ENCODE data around the gene TEAD1. TPM values are rescaled to one million over a fixed set of nuclear protein-coding genes. Genes with fewer than 3 reads are reported as not detected.

TEAD1 gene
- total RNA-seq, 2 donors from 2014 or later: 76.4 to 94.4 TPM

GRCh38 chr11:12793506-12793905, 119.3 kb downstream of the TEAD1 start:
- Mint-ChIP-seq H3K4me3 (no peak overlapping the region), H3K4me1 (peaks cover 39% of the 10 kb centered on the region), H3K9me3 (no peaks in the 10 kb centered on the region), H3K27me3 (ENCODE audit: insufficient read depth) (no peaks in the 10 kb centered on the region), H3K27ac (no peak overlapping the region), H3K36me3 (ENCODE audit: low read depth) (peaks cover 8% of the 10 kb centered on the region)
- TF ChIP-seq, protein P1, sequence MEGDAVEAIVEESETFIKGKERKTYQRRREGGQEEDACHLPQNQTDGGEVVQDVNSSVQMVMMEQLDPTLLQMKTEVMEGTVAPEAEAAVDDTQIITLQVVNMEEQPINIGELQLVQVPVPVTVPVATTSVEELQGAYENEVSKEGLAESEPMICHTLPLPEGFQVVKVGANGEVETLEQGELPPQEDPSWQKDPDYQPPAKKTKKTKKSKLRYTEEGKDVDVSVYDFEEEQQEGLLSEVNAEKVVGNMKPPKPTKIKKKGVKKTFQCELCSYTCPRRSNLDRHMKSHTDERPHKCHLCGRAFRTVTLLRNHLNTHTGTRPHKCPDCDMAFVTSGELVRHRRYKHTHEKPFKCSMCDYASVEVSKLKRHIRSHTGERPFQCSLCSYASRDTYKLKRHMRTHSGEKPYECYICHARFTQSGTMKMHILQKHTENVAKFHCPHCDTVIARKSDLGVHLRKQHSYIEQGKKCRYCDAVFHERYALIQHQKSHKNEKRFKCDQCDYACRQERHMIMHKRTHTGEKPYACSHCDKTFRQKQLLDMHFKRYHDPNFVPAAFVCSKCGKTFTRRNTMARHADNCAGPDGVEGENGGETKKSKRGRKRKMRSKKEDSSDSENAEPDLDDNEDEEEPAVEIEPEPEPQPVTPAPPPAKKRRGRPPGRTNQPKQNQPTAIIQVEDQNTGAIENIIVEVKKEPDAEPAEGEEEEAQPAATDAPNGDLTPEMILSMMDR (conservative IDR thresholded peaks at IDR 0.05): no peak
- Histone ChIP-seq H3K4me1 (ENCODE audit: control insufficient read depth, insufficient read depth, low read length) (peaks cover 19% of the 10 kb centered on the region), H3K27me3 (ENCODE audit: control insufficient read depth, insufficient read depth, low read length, poor library complexity, severe bottlenecking) (no peaks in the 10 kb centered on the region), H3K4me3 (ENCODE audit: low read length) (no peak overlapping the region), H3K9ac (ENCODE audit: extremely low read depth, low read length, poor library complexity, severe bottlenecking) (no peak overlapping the region), H3K27ac (ENCODE audit: low read depth, low read length) (no peak overlapping the region), H3K9me3 (ENCODE audit: control insufficient read depth, low read length) (no peaks in the 10 kb centered on the region), H3K36me3 (ENCODE audit: control insufficient read depth, insufficient read depth, low read length) (peaks cover 24% of the 10 kb centered on the region)
- no peak for DNase-seq
- 70 to 73% methylated on average over 1 to 2 of the region's 2 CpGs for WGBS, 2 experiments (ENCODE audit: insufficient coverage in 1 of 2, insufficient read length in 1 of 2)

DNA sequence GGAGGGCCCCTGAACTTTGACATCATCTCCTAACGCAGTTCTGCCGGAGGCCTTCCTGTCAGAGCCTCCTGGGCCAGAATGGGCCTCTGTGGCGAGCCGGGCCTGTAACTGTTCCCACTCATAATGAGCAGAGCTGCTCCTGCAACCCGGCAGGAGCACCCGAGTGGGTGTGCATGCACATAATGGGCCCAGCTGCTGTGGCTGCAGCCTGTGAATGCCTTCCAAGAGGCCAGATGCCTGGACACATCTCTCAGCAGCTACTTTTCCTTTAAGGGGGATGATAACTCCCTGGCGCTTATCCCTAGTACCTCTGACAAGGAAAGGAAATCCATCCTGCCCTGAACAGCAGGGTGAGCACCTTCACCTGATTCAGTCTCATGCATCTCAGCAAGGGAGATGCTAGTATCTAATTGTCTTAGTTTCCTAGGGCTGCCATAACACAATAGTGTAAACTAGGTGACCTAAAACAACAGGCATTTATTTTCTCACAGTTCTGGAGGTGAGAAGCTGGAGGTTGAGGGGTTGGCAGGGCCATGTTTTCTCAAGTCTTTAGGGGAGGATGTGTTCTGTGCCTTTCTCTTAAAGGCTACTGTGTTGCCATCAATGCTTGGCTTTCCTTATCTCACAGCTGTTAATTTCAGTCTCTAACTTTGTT, 120.5 kb downstream of the TEAD1 start:
- Histone ChIP-seq H3K27me3 (ENCODE audit: control insufficient read depth, insufficient read depth, low read length, poor library complexity, severe bottlenecking) (no peaks in the 10 kb centered on the region), H3K9ac (ENCODE audit: extremely low read depth, low read length, poor library complexity, severe bottlenecking) (no peak overlapping the region), H3K9me3 (ENCODE audit: control insufficient read depth, low read length) (no peaks in the 10 kb centered on the region), H3K4me1 (ENCODE audit: control insufficient read depth, insufficient read depth, low read length) (peaks cover 21% of the 10 kb centered on the region), H3K27ac (ENCODE audit: low read depth, low read length) (no peak overlapping the region), H3K4me3 (ENCODE audit: low read length) (no peak overlapping the region), H3K36me3 (ENCODE audit: control insufficient read depth, insufficient read depth, low read length) (peaks cover 25% of the 10 kb centered on the region)
- H3K4me1 Mint-ChIP-seq: peaks cover 51% of the 10 kb centered on the region
- H3K9me3 Mint-ChIP-seq: no peaks in the 10 kb centered on the region
- no peak overlapping the region for H3K4me3 Mint-ChIP-seq
- H3K27me3 Mint-ChIP-seq (ENCODE audit: insufficient read depth): no peaks in the 10 kb centered on the region
- peak overlapping the region; percentile 31 for H3K27ac Mint-ChIP-seq
- TF ChIP-seq, protein P1 (conservative IDR thresholded peaks at IDR 0.05): peak; percentile 27
- DNase-seq: no peak
- H3K36me3 Mint-ChIP-seq (ENCODE audit: low read depth): peaks cover 8% of the 10 kb centered on the region
- WGBS, 2 experiments (ENCODE audit: insufficient coverage in 1 of 2, insufficient read length in 1 of 2): 61 to 72% methylated on average over 5 to 7 of the region's 7 CpGs

DNA sequence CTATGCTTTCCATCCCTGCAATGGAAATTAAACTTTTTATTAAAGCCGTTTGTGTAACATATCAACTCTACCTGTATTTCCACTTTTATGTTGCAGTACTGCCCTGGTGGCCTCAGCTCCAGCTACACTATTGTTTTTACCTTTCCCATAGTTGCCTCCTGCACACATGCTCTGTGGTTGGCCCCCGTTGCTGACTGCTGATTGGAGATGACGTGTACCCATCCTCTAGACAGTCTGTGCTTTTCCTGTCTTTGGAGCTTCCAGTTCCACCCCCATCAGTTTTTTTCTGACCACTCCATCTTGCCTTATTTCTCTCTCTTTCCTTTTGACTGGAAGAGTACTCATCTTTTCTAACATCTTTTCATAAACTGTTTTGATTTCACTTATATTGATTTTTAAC, 123.8 kb downstream of the TEAD1 start:
- H3K36me3 Mint-ChIP-seq (ENCODE audit: low read depth): peaks cover 5% of the 10 kb centered on the region
- Histone ChIP-seq H3K27ac (ENCODE audit: low read depth, low read length) (no peak overlapping the region), H3K36me3 (ENCODE audit: control insufficient read depth, insufficient read depth, low read length) (peaks cover 20% of the 10 kb centered on the region), H3K4me1 (ENCODE audit: control insufficient read depth, insufficient read depth, low read length) (peaks cover 48% of the 10 kb centered on the region), H3K4me3 (ENCODE audit: low read length) (no peak overlapping the region), H3K9me3 (ENCODE audit: control insufficient read depth, low read length) (no peaks in the 10 kb centered on the region), H3K27me3 (ENCODE audit: control insufficient read depth, insufficient read depth, low read length, poor library complexity, severe bottlenecking) (no peaks in the 10 kb centered on the region), H3K9ac (ENCODE audit: extremely low read depth, low read length, poor library complexity, severe bottlenecking) (no peak overlapping the region)
- DNase-seq: no peak
- H3K4me1 Mint-ChIP-seq: peaks cover 71% of the 10 kb centered on the region
- no peak overlapping the region for H3K4me3 Mint-ChIP-seq
- no peak overlapping the region for H3K27ac Mint-ChIP-seq
- no peaks in the 10 kb centered on the region for H3K27me3 Mint-ChIP-seq (ENCODE audit: insufficient read depth)
- 89 to 95% methylated on average over 3 of the region's 3 CpGs for WGBS, 2 experiments (ENCODE audit: insufficient coverage in 1 of 2, insufficient read length in 1 of 2)
- H3K9me3 Mint-ChIP-seq: no peaks in the 10 kb centered on the region
- TF ChIP-seq, protein P1 (conservative IDR thresholded peaks at IDR 0.05): no peak
